ENCODE results near the gene SH3RF1. TPM values are rescaled to one million over a fixed set of nuclear protein-coding genes. Genes with fewer than 3 reads are reported as not detected.

SH3RF1 gene
- total and polyA plus RNA-seq, 2 of the 13 experiments (the other 11 are each of a cell fraction or from before 2014, with no cell fraction given): 3.1 to 3.2 TPM

DNA sequence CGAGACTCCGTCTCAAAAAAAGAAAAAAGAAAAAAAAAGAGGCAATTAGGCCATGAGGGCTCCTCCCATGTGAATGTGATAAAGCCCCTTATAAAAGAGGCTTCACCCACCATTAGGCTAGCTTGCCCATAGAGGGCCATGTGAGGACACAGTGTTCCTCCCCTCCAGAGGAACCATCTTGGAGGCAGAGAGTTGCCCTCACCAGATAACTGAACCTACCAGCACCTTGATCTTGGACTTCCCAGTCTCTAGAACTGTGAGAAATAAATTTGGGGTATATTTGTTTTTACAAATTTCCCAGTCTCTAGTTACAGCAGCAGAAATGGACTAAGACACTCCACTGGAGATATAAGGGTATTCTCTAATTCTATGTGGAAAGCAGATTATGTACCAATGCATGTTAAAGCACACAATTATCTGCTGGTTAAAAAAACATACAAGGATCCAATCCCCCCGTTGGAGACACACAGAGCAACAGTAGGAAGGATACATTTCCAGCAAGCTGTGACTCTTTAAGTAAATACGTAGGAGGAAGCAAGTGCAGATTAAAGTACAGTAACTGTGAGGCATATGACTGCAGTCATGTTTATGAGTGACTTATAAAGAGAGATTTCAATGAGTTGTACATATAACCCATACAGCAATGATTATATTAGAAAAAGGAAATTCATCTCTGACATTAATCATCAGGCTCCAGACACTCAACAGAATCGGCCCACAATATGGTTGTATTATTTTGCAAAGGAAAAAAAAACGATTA is 21.4 kb downstream of the SH3RF1 start:
- Histone ChIP-seq H3K79me2 (ENCODE audit: insufficient read depth, low read length) (peaks cover 6% of the 10 kb centered on the region), H3K4me3 (replicated peaks in 1 of 3; ENCODE audit: insufficient read depth in 1 of 3, low read depth in 2 of 3, low read length in 3 of 3) (peak overlapping the region in 1 of 3 experiments; percentile 17; a peak in 2 of 6 replicates), H3K9me3 (ENCODE audit: low read length) (no peaks in the 10 kb centered on the region), H4K20me1 (ENCODE audit: insufficient read depth, low read length) (no peaks in the 10 kb centered on the region), H3K4me2 (ENCODE audit: low read depth, low read length) (peak overlapping the region; percentile 60), H3K27ac (ENCODE audit: extremely low read length, insufficient read depth, low read length) (peak overlapping the region; percentile 77), H3K36me3 (replicated peaks in 1 of 2; ENCODE audit: control insufficient read depth in 1 of 2, insufficient read depth in 2 of 2, low read length in 2 of 2) (no peaks in the 10 kb centered on the region), H3K4me1 (ENCODE audit: insufficient read depth, low read length) (peaks cover 78% of the 10 kb centered on the region), H3K9ac (ENCODE audit: insufficient read depth, low read depth, low read length) (peak overlapping the region; percentile 55), H2AFZ (ENCODE audit: low read length) (no peak overlapping the region), H3K27me3 (ENCODE audit: control insufficient read depth in 1 of 2, insufficient read depth in 2 of 2, low read length in 2 of 2) (no peaks in the 10 kb centered on the region)
- 33% methylated on average over 6 of the region's 6 CpGs for WGBS (ENCODE audit: low lambda C conversion rate)
- ATAC-seq: peak; percentile 93
- FAIRE-seq: no peak
- CTCF ChIA-PET (ENCODE audit: low intra/inter-chr PET ratio, low total read pairs): no interaction called here
- POLR2A ChIA-PET: interaction anchor here (0.6 to 3.5 kb wide), 2 partner anchors 20 to 239 kb away, joined by 3 to 20 read pairs; partner anchors contain the start of genes CBR4 and SH3RF1
- intact Hi-C loops (cut with micrococcal nuclease; ENCODE audit: unreplicated experiment) (no loop called here), in situ Hi-C loops (cut with HindIII; ENCODE audit: extremely low pct_ligation_motif_present, low pct_unique_long_range_greater_than_20kb) (no loop called here)
- DNase-seq (ENCODE audit: low spot score): peak; percentile 90
- BruUV-seq (replicated peaks): no TSS peak
- TF ChIP-seq, protein P1, sequence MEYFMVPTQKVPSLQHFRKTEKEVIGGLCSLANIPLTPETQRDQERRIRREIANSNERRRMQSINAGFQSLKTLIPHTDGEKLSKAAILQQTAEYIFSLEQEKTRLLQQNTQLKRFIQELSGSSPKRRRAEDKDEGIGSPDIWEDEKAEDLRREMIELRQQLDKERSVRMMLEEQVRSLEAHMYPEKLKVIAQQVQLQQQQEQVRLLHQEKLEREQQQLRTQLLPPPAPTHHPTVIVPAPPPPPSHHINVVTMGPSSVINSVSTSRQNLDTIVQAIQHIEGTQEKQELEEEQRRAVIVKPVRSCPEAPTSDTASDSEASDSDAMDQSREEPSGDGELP (IDR thresholded peaks at IDR 0.05; ENCODE audit: borderline replicate concordance, low read depth): peak; percentile 17; the same call in 1 of the 2 replicates
- TF ChIP-seq RORA (CRISPR knock-in tag; IDR thresholded peaks at IDR 0.05) (no peak), ASH2L (IDR thresholded peaks at IDR 0.05; ENCODE audit: insufficient read length, low read depth, low read length) (peak; percentile 42), PCBP2 (optimal IDR thresholded peaks at IDR 0.05; ENCODE audit: low read depth, low read length, poor library complexity, severe bottlenecking) (no peak), RXRB (CRISPR knock-in tag; IDR thresholded peaks at IDR 0.05; ENCODE audit: borderline replicate concordance) (peak; percentile 47; the same call in 1 of the 2 replicates), ZNF282 (IDR thresholded peaks at IDR 0.05; ENCODE audit: partially characterized antibody) (no peak), HMG20A (CRISPR knock-in tag; IDR thresholded peaks at IDR 0.05; ENCODE audit: borderline replicate concordance) (peak; percentile 70; the same call in 1 of the 2 replicates), BORCS8-MEF2B (CRISPR knock-in tag; IDR thresholded peaks at IDR 0.05) (no peak), HDAC1 (CRISPR knock-in tag; IDR thresholded peaks at IDR 0.05) (peak; percentile 50; the same call in 1 of the 2 replicates), NCOA2 (CRISPR knock-in tag; IDR thresholded peaks at IDR 0.05) (peak; percentile 74), ZMYM2 (CRISPR knock-in tag; IDR thresholded peaks at IDR 0.05) (no peak), ZNF816 (CRISPR knock-in tag; IDR thresholded peaks at IDR 0.05; ENCODE audit: borderline replicate concordance) (0 out of 2 replicates have a peak, but pooled peaks have one; percentile 52), ZSCAN21 (CRISPR knock-in tag; IDR thresholded peaks at IDR 0.05; ENCODE audit: borderline replicate concordance) (no peak), FOXO1 (CRISPR knock-in tag; IDR thresholded peaks at IDR 0.05) (no peak; the same call in 1 of the 2 replicates)
- TF ChIP-seq, protein P2, sequence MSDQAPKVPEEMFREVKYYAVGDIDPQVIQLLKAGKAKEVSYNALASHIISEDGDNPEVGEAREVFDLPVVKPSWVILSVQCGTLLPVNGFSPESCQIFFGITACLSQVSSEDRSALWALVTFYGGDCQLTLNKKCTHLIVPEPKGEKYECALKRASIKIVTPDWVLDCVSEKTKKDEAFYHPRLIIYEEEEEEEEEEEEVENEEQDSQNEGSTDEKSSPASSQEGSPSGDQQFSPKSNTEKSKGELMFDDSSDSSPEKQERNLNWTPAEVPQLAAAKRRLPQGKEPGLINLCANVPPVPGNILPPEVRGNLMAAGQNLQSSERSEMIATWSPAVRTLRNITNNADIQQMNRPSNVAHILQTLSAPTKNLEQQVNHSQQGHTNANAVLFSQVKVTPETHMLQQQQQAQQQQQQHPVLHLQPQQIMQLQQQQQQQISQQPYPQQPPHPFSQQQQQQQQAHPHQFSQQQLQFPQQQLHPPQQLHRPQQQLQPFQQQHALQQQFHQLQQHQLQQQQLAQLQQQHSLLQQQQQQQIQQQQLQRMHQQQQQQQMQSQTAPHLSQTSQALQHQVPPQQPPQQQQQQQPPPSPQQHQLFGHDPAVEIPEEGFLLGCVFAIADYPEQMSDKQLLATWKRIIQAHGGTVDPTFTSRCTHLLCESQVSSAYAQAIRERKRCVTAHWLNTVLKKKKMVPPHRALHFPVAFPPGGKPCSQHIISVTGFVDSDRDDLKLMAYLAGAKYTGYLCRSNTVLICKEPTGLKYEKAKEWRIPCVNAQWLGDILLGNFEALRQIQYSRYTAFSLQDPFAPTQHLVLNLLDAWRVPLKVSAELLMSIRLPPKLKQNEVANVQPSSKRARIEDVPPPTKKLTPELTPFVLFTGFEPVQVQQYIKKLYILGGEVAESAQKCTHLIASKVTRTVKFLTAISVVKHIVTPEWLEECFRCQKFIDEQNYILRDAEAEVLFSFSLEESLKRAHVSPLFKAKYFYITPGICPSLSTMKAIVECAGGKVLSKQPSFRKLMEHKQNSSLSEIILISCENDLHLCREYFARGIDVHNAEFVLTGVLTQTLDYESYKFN (CRISPR knock-in tag; conservative IDR thresholded peaks at IDR 0.05): peak; percentile 83
- TF ChIP-seq, protein P3, sequence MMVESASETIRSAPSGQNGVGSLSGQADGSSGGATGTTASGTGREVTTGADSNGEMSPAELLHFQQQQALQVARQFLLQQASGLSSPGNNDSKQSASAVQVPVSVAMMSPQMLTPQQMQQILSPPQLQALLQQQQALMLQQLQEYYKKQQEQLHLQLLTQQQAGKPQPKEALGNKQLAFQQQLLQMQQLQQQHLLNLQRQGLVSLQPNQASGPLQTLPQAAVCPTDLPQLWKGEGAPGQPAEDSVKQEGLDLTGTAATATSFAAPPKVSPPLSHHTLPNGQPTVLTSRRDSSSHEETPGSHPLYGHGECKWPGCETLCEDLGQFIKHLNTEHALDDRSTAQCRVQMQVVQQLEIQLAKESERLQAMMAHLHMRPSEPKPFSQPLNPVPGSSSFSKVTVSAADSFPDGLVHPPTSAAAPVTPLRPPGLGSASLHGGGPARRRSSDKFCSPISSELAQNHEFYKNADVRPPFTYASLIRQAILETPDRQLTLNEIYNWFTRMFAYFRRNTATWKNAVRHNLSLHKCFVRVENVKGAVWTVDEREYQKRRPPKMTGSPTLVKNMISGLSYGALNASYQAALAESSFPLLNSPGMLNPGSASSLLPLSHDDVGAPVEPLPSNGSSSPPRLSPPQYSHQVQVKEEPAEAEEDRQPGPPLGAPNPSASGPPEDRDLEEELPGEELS (CRISPR knock-in tag; IDR thresholded peaks at IDR 0.05): peak; percentile 52; the same call in 1 of the 2 replicates

Data from HepG2 (cell line).